GM23248 (cell line): ENCODE measurements around the gene RAB44. TPM values are rescaled to one million over a fixed set of nuclear protein-coding genes. Genes with fewer than 3 reads are reported as not detected.

Experiments used
- DNase-seq: peaks from one replicate; pipeline ENCODE4 v3.0.0-alpha.2; 2015
- H2AFZ ChIP-seq: fragments of 200-600 bp; sonication (generic); 2 replicates; pipeline ENCODE4 v1.6.1; 2016; ENCODE audit warnings: antibody characterized with exemption
- H3F3A ChIP-seq: fragments of 200-600 bp; sonication (generic); 2 replicates; pipeline ENCODE4 v1.6.1; 2016; ENCODE audit warnings: mild to moderate bottlenecking, antibody characterized with exemption, mixed run types; ENCODE audit not compliant: insufficient read depth
- H3K27ac ChIP-seq: fragments of 200-600 bp; sonication (generic); 2 replicates; pipeline ENCODE4 v1.5.1; 2016; ENCODE audit warnings: mild to moderate bottlenecking
- H3K27me3 ChIP-seq: fragments of 200-600 bp; sonication (generic); replicated peaks from 2 replicates; pipeline ENCODE4 v1.6.1; 2016; ENCODE audit warnings: mild to moderate bottlenecking; ENCODE audit not compliant: insufficient read depth
- H3K36me3 ChIP-seq: fragments of 200-600 bp; sonication (generic); 2 replicates; pipeline ENCODE4 v1.6.1; 2016; ENCODE audit warnings: low read depth, mild to moderate bottlenecking
- H3K4me1 ChIP-seq: fragments of 200-600 bp; sonication (generic); 2 replicates; pipeline ENCODE4 v1.6.1; 2016; ENCODE audit warnings: mild to moderate bottlenecking; ENCODE audit not compliant: insufficient read depth
- H3K4me2 ChIP-seq: fragments of 200-600 bp; sonication (generic); one replicate; pipeline ENCODE4 v1.6.1; 2016; ENCODE audit warnings: mild to moderate bottlenecking; ENCODE audit not compliant: unreplicated experiment
- H3K4me3 ChIP-seq: fragments of 200-600 bp; sonication (generic); 2 replicates; pipeline ENCODE4 v1.5.1; 2016; ENCODE audit warnings: mild to moderate bottlenecking
- H3K79me2 ChIP-seq: fragments of 200-600 bp; sonication (generic); 2 replicates; pipeline ENCODE4 v1.6.1; 2016; ENCODE audit warnings: mild to moderate bottlenecking; ENCODE audit not compliant: insufficient read depth
- H3K9ac ChIP-seq: fragments of 200-600 bp; sonication (generic); 2 replicates; pipeline ENCODE4 v1.6.1; 2016; ENCODE audit warnings: mild to moderate bottlenecking
- H3K9me2 ChIP-seq: fragments of 200-600 bp; sonication (generic); 2 replicates; pipeline ENCODE4 v1.6.1; 2016; ENCODE audit warnings: mixed run types, mild to moderate bottlenecking, moderate library complexity; ENCODE audit not compliant: insufficient read depth
- H3K9me3 ChIP-seq: fragments of 200-600 bp; sonication (generic); one replicate; pipeline ENCODE4 v1.6.1; 2017; ENCODE audit warnings: low read depth
- H4K20me1 ChIP-seq: fragments of 200-600 bp; sonication (generic); 2 replicates; pipeline ENCODE4 v1.6.0; 2016; ENCODE audit not compliant: insufficient read depth
- EZH2 ChIP-seq: fragments of 200-600 bp; sonication (generic); IDR thresholded peaks from 2 replicates; pipeline ENCODE4 v1.6.1; 2018; ENCODE audit warnings: antibody characterized with exemption, mild to moderate bottlenecking; ENCODE audit not compliant: insufficient read depth, poor library complexity, severe bottlenecking
- EZH2phosphoT487 ChIP-seq: fragments of 200-600 bp; sonication (generic); IDR thresholded peaks from 2 replicates; pipeline ENCODE4 v1.6.1; 2018; ENCODE audit warnings: antibody characterized with exemption, moderate library complexity, mild to moderate bottlenecking, low read depth; ENCODE audit not compliant: insufficient read depth
- WGBS, 2 experiments: methylation state at CpG; one replicate each; pipeline ENCODE4 v1.1.6; 2015 to 2017; ENCODE audit warnings: low lambda C conversion rate in 2 of 2, low coverage in 1 of 2; ENCODE audit errors: missing lambda C conversion rate in 2 of 2; 5-methylcytosine and 5-hydroxymethylcytosine counted together
- in situ Hi-C: fragments of 300-500 bp; cut with MboI; formaldehyde crosslinking; loops from 2 replicates; pipeline ENCODE4 v1.15.0; 2020
- polyA plus RNA-seq: library from polyadenylated mRNA; unstranded; fragments of >200 nt; fragmentation: Nextera tagmentation; extraction: Ambion mirVana; gene quantifications from 2 replicates; pipeline ENCODE4 v1.2.1, GENCODE V29; 2016
- total RNA-seq: library from RNA; depleted of rRNA; stranded (reverse); fragments of >200 nt; shearing (Covaris generic); gene quantifications from 2 replicates; pipeline ENCODE4 v1.2.3, GENCODE V29; 2014

RAB44 gene
- total and polyA plus RNA-seq, 2 experiments from 2014 or later, result not detected

DNA sequence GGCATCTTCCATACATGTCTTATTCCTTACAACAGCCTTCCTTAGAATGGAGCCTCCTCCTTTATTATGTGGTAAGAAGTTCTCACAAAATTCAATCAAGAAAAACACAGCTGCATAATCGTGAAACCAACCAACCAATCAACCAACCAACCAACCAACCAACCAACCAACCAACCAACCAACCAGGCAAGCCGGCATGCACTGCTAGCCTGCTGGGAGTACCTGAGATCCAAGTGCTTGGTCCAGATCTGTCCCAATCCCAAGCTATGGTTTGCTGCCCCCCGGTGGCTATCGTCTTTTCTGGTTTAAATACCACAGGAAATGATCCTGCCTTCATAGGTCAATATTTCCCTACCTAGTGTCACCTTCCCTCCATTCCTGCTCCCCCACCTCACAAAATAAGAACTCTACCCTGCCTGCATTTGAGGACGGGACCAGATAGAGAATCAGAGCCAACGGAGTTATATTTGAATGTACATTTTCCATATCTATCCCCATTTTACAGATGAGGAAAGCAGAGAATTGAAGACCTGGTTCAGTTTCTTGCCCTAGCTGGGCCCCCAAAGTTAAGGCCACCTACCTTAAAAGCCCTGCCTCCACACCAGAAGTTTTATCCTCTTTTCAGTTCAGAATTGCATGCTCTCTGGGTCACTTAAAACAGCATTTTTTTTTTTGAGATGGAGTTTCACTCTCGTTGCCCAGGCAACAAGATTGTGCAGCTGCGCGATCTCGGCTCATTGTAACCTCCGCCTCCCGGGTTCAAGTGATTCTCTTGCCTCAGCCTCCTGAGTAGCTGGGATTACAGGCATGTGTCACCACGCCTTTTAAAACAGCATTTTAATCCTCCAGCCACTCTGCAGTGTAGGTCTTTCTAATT is 27.1 kb downstream of the RAB44 start:
- Histone ChIP-seq H4K20me1 (no peaks in the 10 kb centered on the region), H3K4me3 (no peak overlapping the region), H3K79me2 (no peaks in the 10 kb centered on the region), H3K4me1 (peaks cover 14% of the 10 kb centered on the region; the same call in 1 of the 2 replicates), H2AFZ (no peak overlapping the region), H3K27ac (no peak overlapping the region), H3K36me3 (no peaks in the 10 kb centered on the region), H3K9me3 (no peaks in the 10 kb centered on the region), H3K4me2 (no peak overlapping the region), H3K9ac (no peak overlapping the region), H3K27me3 (no peaks in the 10 kb centered on the region), H3F3A (no peaks in the 10 kb centered on the region), H3K9me2 (no peaks in the 10 kb centered on the region)
- TF ChIP-seq EZH2 (no peak), EZH2phosphoT487 (no peak)
- in situ Hi-C loops, result loop anchor here (10.0 kb wide), 1 partner anchor 110 kb away; no protein-coding TSS in a partner anchor
- DNase-seq, result peak; percentile 75
- WGBS, 2 experiments, result 50 to 51% methylated on average over 13 of the region's 13 CpGs

DNA sequence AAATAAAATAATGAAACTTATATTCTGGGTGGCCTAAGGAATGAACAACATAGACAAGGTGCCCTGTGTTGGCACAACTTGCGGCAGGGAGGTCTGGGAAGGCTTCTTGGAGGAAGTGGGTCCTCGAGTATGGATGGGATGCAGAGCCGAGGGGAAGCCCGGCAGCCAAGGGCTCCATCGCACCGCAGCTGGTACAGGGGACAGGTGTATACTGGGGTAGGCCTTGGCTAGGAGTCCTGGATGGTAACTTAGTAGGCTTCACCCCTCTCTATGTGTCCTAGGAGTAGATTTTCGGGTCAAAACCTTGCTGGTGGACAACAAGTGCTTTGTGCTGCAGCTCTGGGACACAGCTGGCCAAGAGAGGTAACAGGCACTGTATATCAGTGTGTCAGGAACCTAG is 28.0 kb downstream of the RAB44 start:
- H4K20me1 ChIP-seq, result no peaks in the 10 kb centered on the region
- no peak for TF ChIP-seq EZH2phosphoT487
- no peak for TF ChIP-seq EZH2
- 77 to 84% methylated on average over 7 of the region's 7 CpGs for WGBS, 2 experiments
- H3K27me3 ChIP-seq, result no peaks in the 10 kb centered on the region
- H3K9me2 ChIP-seq, result no peaks in the 10 kb centered on the region
- H2AFZ ChIP-seq, result no peak overlapping the region
- H3K27ac ChIP-seq, result no peak overlapping the region
- no peaks in the 10 kb centered on the region; the same call in 1 of the 2 replicates for H3F3A ChIP-seq
- no peaks in the 10 kb centered on the region for H3K9me3 ChIP-seq
- DNase-seq, result no peak
- peaks cover 15% of the 10 kb centered on the region; the same call in 1 of the 2 replicates for H3K4me1 ChIP-seq
- no peak overlapping the region for H3K9ac ChIP-seq
- no peaks in the 10 kb centered on the region for H3K79me2 ChIP-seq
- H3K36me3 ChIP-seq, result no peaks in the 10 kb centered on the region
- no peak overlapping the region for H3K4me3 ChIP-seq
- no peak overlapping the region for H3K4me2 ChIP-seq
- in situ Hi-C loops, result loop anchor here (10.0 kb wide), 1 partner anchor 111 kb away; no protein-coding TSS in a partner anchor

DNA sequence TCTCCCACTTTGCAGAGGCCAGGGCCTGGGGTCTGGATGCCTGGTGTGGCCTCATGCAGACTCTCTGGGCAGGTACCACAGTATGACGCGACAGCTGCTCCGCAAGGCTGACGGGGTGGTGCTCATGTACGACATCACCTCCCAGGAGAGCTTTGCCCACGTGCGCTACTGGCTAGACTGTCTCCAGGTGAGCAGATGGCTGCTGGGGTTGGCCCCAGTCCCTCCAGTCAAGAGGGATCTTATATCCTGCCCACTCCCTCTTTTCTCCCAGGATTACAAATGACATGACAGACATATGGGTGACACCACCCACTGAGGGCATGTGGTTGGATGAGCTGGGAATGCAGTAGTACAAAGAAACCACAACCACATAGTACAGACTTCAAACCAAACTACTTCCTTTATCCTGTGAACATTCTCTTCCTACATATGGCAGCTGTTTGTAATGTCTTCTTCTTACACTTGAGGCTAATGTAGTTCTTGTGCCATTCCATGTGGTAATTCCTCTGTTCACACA is 29.9 kb downstream of the RAB44 start:
- TF ChIP-seq EZH2, result no peak
- TF ChIP-seq EZH2phosphoT487, result no peak
- in situ Hi-C loops, result loop anchor here (10.0 kb wide), 1 partner anchor 113 kb away; no protein-coding TSS in a partner anchor
- WGBS, 2 experiments, result 97 to 98% methylated on average over 7 of the region's 7 CpGs

DNA sequence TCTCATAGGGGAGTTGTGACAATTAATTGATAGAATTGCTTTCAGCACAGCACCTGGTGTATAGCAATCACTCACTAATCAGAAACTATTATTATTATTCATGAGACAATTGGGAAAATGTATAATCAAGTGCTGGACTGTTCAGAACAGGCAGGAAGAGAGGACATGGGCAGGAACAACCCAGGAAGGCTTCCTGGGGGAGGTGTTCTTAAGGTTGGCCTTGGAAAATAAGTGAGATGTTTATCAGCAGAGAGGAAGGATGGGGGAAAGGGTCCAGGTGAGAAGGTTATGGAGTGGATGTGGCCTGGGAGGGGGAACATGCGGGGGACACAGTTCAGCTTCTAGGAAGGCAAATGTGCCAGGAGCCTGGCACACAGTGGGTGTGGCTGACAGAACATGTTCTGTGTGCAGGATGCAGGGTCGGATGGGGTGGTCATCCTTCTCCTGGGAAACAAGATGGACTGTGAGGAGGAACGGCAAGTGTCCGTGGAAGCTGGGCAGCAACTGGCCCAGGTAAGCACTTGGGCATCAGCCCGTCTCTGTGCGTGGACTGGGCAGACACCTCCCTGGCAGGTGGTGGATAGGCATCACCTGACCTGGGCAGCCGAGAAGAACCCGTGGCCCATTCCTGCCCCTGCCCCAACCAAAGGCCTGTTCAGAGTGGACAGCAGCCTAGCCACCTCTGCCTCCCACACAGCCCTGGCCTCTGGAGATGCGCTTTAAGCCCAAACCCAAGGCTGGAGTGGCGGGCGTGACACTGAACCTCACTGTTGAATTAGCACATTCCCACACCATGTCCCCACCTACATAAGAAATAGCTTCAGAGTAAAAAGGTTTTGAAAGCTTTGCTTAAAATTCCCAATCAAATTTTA is 30.9 kb downstream of the RAB44 start:
- Histone ChIP-seq H3F3A (no peaks in the 10 kb centered on the region; the same call in 1 of the 2 replicates), H3K4me3 (no peak overlapping the region), H3K36me3 (no peaks in the 10 kb centered on the region), H3K27ac (no peak overlapping the region), H3K4me2 (no peak overlapping the region), H3K4me1 (peaks cover 15% of the 10 kb centered on the region; the same call in 1 of the 2 replicates), H2AFZ (no peak overlapping the region; the same call in 1 of the 2 replicates), H3K9me2 (no peaks in the 10 kb centered on the region), H3K27me3 (no peaks in the 10 kb centered on the region), H4K20me1 (no peaks in the 10 kb centered on the region), H3K79me2 (no peaks in the 10 kb centered on the region), H3K9me3 (no peaks in the 10 kb centered on the region), H3K9ac (no peak overlapping the region)
- no peak for TF ChIP-seq EZH2
- TF ChIP-seq EZH2phosphoT487, result no peak
- DNase-seq, result no peak
- in situ Hi-C loops, result loop anchor here (10.0 kb wide), 1 partner anchor 114 kb away; no protein-coding TSS in a partner anchor
- WGBS, 2 experiments, result 78 to 84% methylated on average over 11 of the region's 11 CpGs

More for the DNA sequence above, 29.9 kb downstream of the RAB44 start:
- peaks cover 15% of the 10 kb centered on the region; the same call in 1 of the 2 replicates for H3K4me1 ChIP-seq
- H3K27me3 ChIP-seq, result no peaks in the 10 kb centered on the region
- H3F3A ChIP-seq, result no peaks in the 10 kb centered on the region; the same call in 1 of the 2 replicates
- no peak overlapping the region for H3K4me3 ChIP-seq
- H3K79me2 ChIP-seq, result no peaks in the 10 kb centered on the region
- H3K9me3 ChIP-seq, result no peaks in the 10 kb centered on the region
- H3K36me3 ChIP-seq, result no peaks in the 10 kb centered on the region
- DNase-seq, result peak; percentile 20
- H2AFZ ChIP-seq, result no peak overlapping the region
- no peaks in the 10 kb centered on the region for H3K9me2 ChIP-seq
- H3K9ac ChIP-seq, result no peak overlapping the region
- no peaks in the 10 kb centered on the region for H4K20me1 ChIP-seq
- no peak overlapping the region for H3K27ac ChIP-seq
- H3K4me2 ChIP-seq, result no peak overlapping the region
